HG03064 (cell line): ENCODE data around the gene ZNF799.
"Not testable (repeated sequence)": the region's sequence is repeated elsewhere in the genome, so short reads cannot be mapped to it uniquely, and the experiment has no call there.

Source experiments
- ATAC-seq: cut with Tn5 transposase; IDR thresholded peaks from one replicate; pipeline ENCODE4 v1.9.1; 2021; ENCODE audit warnings: low read depth; ENCODE audit not compliant: unreplicated experiment

ZNF799 gene

DNA sequence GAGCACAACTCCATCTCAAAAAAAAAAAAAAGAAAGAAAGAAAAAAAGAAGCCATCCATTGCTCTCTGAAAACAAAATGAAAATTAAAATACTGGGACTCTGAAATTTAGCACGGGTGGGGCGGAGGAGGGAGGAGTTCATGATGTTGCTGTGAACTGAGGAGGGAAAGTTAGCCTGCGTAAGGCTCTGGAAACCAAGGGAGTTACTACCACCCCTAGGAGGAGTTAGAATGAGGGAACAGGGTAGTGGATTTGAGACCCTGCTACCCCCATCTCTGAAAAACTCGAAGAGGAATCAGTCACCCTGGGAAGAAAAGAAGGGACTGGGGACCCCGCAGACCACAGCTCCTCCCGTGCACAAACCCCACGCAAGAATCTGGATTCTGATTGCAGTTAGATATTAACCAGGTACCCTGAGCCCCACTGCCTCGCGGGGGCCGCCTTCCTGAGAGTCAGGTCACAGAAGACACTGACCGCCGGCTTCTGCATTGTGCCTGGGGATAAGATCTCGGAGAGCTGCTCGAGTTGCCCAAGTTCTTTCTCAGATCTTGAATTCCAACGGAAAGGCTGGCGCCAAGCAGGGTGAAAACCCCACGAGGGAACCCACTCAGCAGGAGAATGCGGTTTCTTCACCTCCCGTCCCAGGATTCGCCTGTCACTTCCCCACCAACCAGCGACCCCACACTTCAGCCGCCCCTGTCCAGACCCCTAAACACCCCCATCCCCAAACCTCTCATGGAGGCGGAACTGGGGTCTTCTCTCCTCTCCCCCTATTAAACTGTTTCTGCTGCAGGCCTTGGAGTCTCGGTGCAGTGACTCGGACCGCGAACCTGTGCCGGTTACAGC, 36.5 kb downstream of the ZNF799 start:
- no peak for ATAC-seq

DNA sequence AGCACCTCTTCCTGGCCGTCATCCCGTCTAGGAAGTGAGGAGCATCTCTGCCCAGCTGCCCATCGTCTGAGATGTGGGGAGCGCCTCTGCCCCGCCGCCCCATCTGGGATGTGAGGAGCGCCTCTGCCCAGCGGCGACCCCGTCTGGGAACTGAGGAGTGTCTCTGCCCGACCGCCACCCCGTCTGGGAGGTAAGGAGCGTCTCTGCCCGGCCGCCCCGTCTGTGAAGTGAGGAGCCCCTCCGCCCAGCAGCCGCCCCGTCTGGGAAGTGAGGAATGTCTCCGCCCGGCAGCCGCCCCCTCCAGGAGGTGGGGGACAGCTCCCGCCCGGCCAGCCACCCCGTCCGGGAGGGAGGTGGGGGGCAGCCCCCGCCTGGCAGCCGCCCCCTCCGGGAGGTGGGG, 38.8 kb downstream of the ZNF799 start:
- ATAC-seq, result not testable (repeated sequence)

DNA sequence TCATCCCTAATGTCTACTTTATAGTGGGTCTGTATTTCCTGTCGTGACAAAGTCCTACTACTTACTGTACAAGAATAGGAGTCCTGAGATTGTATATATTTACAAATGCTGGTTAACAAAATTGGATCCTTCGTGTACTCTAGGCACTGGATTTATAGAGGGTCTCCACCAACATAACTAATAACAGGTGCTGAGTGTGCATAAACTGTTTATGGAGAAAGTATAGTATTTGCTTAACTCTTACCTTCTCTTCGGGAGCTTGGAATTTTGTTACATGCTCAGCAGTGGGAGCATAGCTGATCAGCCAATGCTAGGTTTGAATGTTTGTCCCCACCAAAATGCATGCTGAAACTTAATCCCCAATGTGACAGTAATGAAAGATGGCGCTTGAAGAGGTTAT, 47.7 kb downstream of the ZNF799 start:
- no peak for ATAC-seq

DNA sequence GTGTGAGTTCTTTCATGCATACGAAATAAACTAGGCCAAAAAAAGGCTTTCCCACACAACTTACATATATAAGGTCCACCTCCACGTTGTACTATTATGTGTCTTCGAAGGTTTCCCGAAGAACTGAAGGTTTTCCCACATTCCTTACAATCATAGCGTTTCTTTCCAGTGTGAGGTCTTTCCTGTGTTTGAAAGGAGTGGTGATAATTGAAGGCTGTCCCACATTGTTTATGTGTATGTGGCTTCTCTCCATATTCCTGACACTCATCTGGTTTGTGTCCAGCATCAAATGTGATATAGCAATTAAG, 50.2 kb downstream of the ZNF799 start:
- ATAC-seq, result no peak

DNA sequence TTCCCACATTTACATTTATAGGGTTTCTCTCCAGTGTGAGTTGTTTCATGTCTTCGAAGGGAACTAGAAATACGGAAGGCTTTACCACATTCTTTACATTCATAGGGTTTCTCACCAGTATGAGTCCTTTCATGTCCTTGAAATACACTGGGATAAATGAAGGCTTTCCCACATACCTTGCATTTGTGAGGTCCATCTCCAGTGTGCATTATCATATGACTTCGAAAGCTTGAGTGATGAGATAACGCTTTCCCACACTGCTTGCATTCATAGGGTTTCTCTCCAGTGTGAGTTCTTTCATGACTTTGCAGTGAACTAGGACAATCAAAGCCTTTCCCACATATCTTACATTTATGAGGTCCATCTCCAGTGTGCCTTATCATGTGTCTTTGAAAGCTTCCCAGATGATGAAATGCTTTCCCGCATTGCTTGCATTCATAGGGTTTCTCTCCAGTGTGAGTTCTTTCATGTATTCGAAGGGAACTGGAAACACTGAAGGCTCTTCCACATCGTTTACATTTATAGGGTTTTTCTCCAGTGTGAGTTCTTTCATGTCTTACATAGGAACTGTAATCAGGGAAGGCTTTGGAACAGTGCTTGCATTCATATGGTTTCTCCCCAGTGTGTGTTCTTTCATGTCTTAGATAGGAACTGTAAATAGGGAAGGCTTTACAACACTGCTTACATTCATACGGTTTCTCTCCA, 50.7 kb downstream of the ZNF799 start:
- ATAC-seq, result no peak

DNA sequence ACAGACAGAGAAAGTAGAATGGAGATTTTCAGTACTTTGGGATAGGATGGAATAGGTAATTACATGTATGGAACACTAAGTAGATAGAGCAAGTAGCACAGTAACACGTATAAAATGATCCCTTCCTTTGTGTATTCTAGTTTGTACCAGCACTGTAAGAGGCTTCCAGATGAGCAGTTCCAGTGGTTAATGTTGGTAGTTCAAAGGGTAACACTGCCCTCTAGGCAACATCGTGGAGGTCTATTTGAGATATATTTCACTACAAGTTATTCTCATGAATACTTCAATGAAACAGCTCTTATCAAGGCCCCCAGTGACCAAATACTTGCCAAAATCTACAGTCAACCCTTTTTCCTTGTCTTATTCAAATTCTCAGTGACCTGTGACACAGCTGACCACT, 54.2 kb downstream of the ZNF799 start:
- ATAC-seq, result no peak

DNA sequence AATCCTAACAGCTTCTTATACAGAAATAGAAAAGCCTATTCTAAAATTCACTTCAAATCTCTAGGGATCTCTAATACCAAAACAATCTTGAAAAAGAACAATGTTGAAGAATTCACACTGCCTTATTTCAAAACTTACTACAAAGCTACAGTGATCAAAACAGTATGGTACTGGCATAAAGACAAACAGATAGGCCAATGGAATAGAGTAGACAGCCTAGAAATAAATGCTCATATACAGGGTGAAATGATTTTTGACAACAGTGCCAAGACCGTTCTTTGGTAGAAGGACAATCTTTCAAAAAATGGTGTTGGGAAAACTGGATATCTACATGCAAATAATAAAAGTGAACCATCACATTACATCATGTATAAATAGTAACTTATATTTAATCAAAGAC, 55.9 kb downstream of the ZNF799 start:
- no peak for ATAC-seq
